NCI-H2196 treated with DMSO at 0.1 percent for 48 hours (cell line): ENCODE results near the gene C1QC.

Source experiments
- DNase-seq: peaks from one replicate; lab custom pipeline; 2025; ENCODE audit not compliant: unreplicated experiment; lab: John Stamatoyannopoulos, UW

Gene C1QC

GRCh38 chr1:22677931-22678896 lies 34.8 kb downstream of the C1QC start:
- DNase-seq: no peak

GRCh38 chr1:22680726-22681125 lies 37.3 kb downstream of the C1QC start:
- peak; percentile 14 for DNase-seq

- DNase-seq: no peak
Observed at GRCh38 chr1:22681556-22682276, 38.3 kb downstream of the C1QC start.

GRCh38 chr1:22683547-22683946 lies 40.1 kb downstream of the C1QC start:
- DNase-seq: no peak

- DNase-seq: no peak
Observed at GRCh38 chr1:22685591-22686059, 42.2 kb downstream of the C1QC start.

- DNase-seq: no peak
Observed at GRCh38 chr1:22687191-22687590, 43.8 kb downstream of the C1QC start.

- DNase-seq: no peak
Observed at GRCh38 chr1:22688466-22688865, 45.0 kb downstream of the C1QC start.

- peak; percentile 54 for DNase-seq
Observed at GRCh38 chr1:22689505-22689904, 46.1 kb downstream of the C1QC start.

GRCh38 chr1:22691031-22691753 lies 47.8 kb downstream of the C1QC start:
- DNase-seq: no peak

- no peak for DNase-seq
Observed at GRCh38 chr1:22694172-22694571, 50.7 kb downstream of the C1QC start.

- DNase-seq: no peak
Observed at GRCh38 chr1:22696610-22697009, 53.2 kb downstream of the C1QC start.
